Lower lobe of right lung (tissue), 2 donors: ENCODE results near the gene DNAJC2. TPM values are rescaled to one million over a fixed set of nuclear protein-coding genes. Genes with fewer than 3 reads are reported as not detected.

Experiments used
- ATAC-seq, 2 donors: fragments of 200-7000 bp; cut with Tn5 transposase; one replicate each; pipeline ENCODE4 v1.9.1; 2020 to 2022; ENCODE audit warnings: mild to moderate bottlenecking in 2 of 2, moderate library complexity in 2 of 2
- DNase-seq: peaks from one replicate; pipeline ENCODE4 v3.0.0-alpha.2; 2020
- H3K27ac ChIP-seq: fragments of 200-600 bp; one replicate; pipeline ENCODE4 v1.8.0; 2022
- H3K27me3 ChIP-seq: fragments of 200-600 bp; one replicate; pipeline ENCODE4 v1.8.0; 2022; ENCODE audit warnings: low read depth
- H3K36me3 ChIP-seq: fragments of 200-600 bp; one replicate; pipeline ENCODE4 v1.8.0; 2022; ENCODE audit warnings: mild to moderate bottlenecking
- H3K4me1 ChIP-seq: fragments of 200-600 bp; one replicate; pipeline ENCODE4 v1.8.0; 2022
- H3K4me3 ChIP-seq: fragments of 200-600 bp; one replicate; pipeline ENCODE4 v1.8.0; 2022; ENCODE audit warnings: mild to moderate bottlenecking
- H3K9me3 ChIP-seq: fragments of 200-600 bp; one replicate; pipeline ENCODE4 v1.8.0; 2022
- CTCF ChIP-seq: fragments of 200-600 bp; IDR thresholded peaks from one replicate; pipeline ENCODE4 v1.8.0; 2022; ENCODE audit warnings: antibody characterized with exemption, mild to moderate bottlenecking
- intact Hi-C: fragments of 100-400 bp; cut with DNase I; formaldehyde crosslinking; loops from one replicate; pipeline ENCODE4 v1.11.0; 2022
- total RNA-seq: library from RNA; stranded (reverse); fragmentation: NEBNext Ultra II Directional; extraction: Animal tissue kit (Norgen Biotek cat#: 25700); gene quantifications from one replicate; pipeline ENCODE4 v1.2.1, GENCODE V29; 2021
- donor health status: DM: no; HTN: yes; CAD: no; lungs with severe emphysema.

The DNAJC2 gene
- total RNA-seq, 1 donor from 2014 or later, result 17.1 TPM

- Histone ChIP-seq H3K36me3 (peaks cover 18% of the 10 kb centered on the region), H3K4me3 (peak within 1 kb of the TSS; percentile 99), H3K27me3 (no peaks in the 10 kb centered on the region), H3K9me3 (no peaks in the 10 kb centered on the region), H3K27ac (peak within 1 kb of the TSS; percentile 95), H3K4me1 (peaks cover 56% of the 10 kb centered on the region)
- intact Hi-C loops, result no loop called here
- DNase-seq, result peak; percentile 73
- peak; percentile 90 to 91 for ATAC-seq
- TF ChIP-seq CTCF, result no peak
These were observed 3.1 kb upstream of the DNAJC2 start, which contains the start of gene PSMC2 for GRCh38 chr7:103347507-103348267. TSS of gene PSMC2 (plus strand) at chr7:103347643. CDS start at chr7:103347712, 69 bp downstream.

GRCh38 chr7:103346396-103346795, 1.8 kb upstream of the DNAJC2 start:
- Histone ChIP-seq H3K4me1 (peaks cover 66% of the 10 kb centered on the region), H3K4me3 (no peak overlapping the region), H3K9me3 (no peaks in the 10 kb centered on the region), H3K27me3 (no peaks in the 10 kb centered on the region), H3K27ac (no peak overlapping the region), H3K36me3 (peaks cover 16% of the 10 kb centered on the region)
- intact Hi-C loops, result no loop called here
- TF ChIP-seq CTCF, result no peak
- ATAC-seq (no peak), DNase-seq (no peak)

DNA sequence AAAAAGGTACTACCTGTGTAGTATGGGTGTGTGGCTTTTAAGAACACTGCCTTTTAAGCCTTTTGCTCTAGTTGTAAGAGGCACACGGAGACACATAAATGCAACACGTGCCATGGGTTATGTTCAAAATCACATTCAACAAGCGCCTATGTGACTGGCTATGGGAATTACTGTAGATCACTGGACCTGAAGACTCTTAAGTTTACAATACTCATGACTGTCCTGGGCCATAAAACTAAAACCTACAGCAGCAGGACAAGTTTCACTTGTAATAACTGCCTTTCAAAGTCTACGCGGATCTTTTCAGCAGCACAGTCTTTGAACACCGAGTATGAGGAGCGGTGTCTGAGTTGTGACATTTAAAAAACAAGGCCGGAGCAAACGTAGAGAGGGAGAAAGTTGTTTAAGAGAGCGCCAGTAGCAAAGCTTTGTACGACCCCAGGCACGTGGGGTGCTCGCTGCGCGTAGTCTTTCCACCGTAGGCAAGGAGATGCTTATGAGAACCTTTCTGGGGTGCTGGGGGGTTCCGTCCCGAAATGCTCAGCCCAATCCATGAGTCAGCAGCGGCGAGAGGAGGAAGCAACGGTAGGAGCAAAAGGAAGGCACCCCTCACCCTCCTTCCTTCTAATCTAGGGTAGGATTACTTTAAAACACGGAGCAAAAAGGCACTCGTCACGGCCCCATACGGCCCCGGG, 662 bp downstream of the DNAJC2 start:
- Histone ChIP-seq H3K4me1 (peaks cover 42% of the 10 kb centered on the region), H3K4me3 (peak overlapping the region; percentile 90), H3K27ac (peak overlapping the region; percentile 91), H3K27me3 (no peaks in the 10 kb centered on the region), H3K9me3 (no peaks in the 10 kb centered on the region), H3K36me3 (peaks cover 33% of the 10 kb centered on the region)
- no peak for TF ChIP-seq CTCF
- peak; percentile 52 for DNase-seq
- peak in 1 of 2 donors; percentile 64 for ATAC-seq
- intact Hi-C loops, result no loop called here

DNA sequence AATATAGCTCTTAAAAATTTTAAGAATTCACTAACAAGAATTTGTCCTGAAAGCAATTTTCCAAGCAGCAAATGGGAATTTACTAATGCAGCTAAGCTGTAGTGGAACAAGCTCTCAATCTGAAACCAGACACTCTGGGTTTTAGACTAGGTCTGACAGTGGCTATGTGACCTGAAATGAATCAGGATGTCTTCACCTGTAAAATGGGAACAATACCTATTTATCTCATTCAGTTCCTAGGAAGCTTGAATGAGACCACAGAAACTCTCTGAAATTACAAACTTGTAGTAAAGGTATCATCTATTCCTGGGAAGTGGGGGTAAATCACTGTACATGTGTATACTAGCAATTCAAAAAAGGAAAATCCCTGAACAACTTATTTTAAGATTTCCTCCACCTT, 1.2 kb downstream of the DNAJC2 start:
- Histone ChIP-seq H3K9me3 (no peaks in the 10 kb centered on the region), H3K27ac (no peak overlapping the region), H3K4me1 (peaks cover 36% of the 10 kb centered on the region), H3K4me3 (peak overlapping the region; percentile 90), H3K27me3 (no peaks in the 10 kb centered on the region), H3K36me3 (peaks cover 39% of the 10 kb centered on the region)
- no peak for TF ChIP-seq CTCF
- DNase-seq (no peak), ATAC-seq (no peak)
- intact Hi-C loops, result no loop called here

DNA sequence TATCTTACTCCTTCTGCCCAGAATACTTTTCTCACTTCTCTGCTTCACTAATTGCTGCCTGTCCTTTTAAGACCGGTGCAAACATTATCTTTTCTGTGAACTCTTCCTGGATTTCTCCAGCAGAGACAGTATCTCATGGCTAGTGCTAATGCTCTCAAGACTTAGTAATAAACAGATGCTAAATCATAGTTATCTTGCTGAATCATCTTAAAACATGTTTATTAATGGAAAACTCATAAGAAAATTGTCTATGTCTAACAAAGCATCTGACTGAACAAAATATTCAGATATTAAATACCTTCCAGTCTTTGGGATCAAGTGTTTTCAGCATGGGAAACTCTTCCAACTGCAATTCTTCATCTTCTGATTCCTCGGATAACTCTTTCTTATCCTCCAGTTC, 3.1 kb downstream of the DNAJC2 start:
- intact Hi-C loops, result no loop called here
- Histone ChIP-seq H3K4me1 (peaks cover 24% of the 10 kb centered on the region), H3K4me3 (no peak overlapping the region), H3K27ac (no peak overlapping the region), H3K27me3 (no peaks in the 10 kb centered on the region), H3K9me3 (no peaks in the 10 kb centered on the region), H3K36me3 (peaks cover 56% of the 10 kb centered on the region)
- no peak for TF ChIP-seq CTCF
- no peak for DNase-seq
- ATAC-seq, result no peak
